HCT116 (cell line): ENCODE results near the gene KLHL40. TPM values are rescaled to one million over a fixed set of nuclear protein-coding genes. Genes with fewer than 3 reads are reported as not detected.

ENCODE experiments used
- ATAC-seq: fragments of 200-7000 bp; cut with Tn5 transposase; 2 replicates; pipeline ENCODE4 v1.9.1; 2020; ENCODE audit warnings: mild to moderate bottlenecking, moderate library complexity
- BruUV-seq: library from RNA; stranded (reverse); fragments of 400-500 nt; replicated peaks from 2 replicates; lab custom pipeline; 2021; lab: Mats Ljungman, UMichigan
- CTCF ChIA-PET: fragments of 300-600 bp; sonication (Branson Sonifier 250); formaldehyde crosslinking; loops from one replicate; lab custom pipeline; 2021; ENCODE audit warnings: antibody characterized with exemption; lab: Charles Lee
- POLR2A ChIA-PET: fragments of 300-600, 350-600 bp; sonication (Branson Sonifier 250); formaldehyde crosslinking; loops from one replicate; lab custom pipeline; 2021; ENCODE audit warnings: antibody characterized with exemption; lab: Charles Lee
- RAD21 ChIA-PET, 2 experiments: fragments of 300-600 bp; sonication (Branson Sonifier 250); formaldehyde crosslinking; loops; one replicate each; lab custom pipeline; 2023; ENCODE audit warnings: low total read pairs in 2 of 2; ENCODE audit not compliant: uncharacterized antibody in 2 of 2, unreplicated experiment in 2 of 2, low non-redundant PET in 1 of 2; lab: Charles Lee
- DNase-seq: peaks from one replicate; pipeline ENCODE4 v3.0.0-alpha.2; 2010; ENCODE audit warnings: low read depth, low spot score
- H2AFZ ChIP-seq: fragments of 200-600 bp; shearing (Covaris generic), sonication (generic); 2 replicates; pipeline ENCODE4 v1.6.1; 2017; ENCODE audit warnings: low read depth, mixed run types, mixed read lengths, antibody characterized with exemption, low read length; ENCODE audit not compliant: poor library complexity, severe bottlenecking
- H3K27ac ChIP-seq: 2 replicates; pipeline ENCODE4 v1.5.1; 2012; ENCODE audit warnings: low read depth, low read length
- H3K27me3 ChIP-seq: fragments of 200-600 bp; sonication (generic); 2 replicates; pipeline ENCODE4 v1.6.1; 2016; ENCODE audit warnings: mixed run types, low read length, mixed read lengths; ENCODE audit not compliant: insufficient read depth
- H3K36me3 ChIP-seq, 2 experiments: fragments of 200-500 bp in 1 of 2; fragments of 200-600 bp in 1 of 2; sonication (Bioruptor generic) in 1 of 2; sonication (generic) in 1 of 2; 2 replicates each; pipeline versions ENCODE4 v1.5.1 to v1.6.1; 2014 to 2016; ENCODE audit warnings: low read length in 2 of 2, inconsistent platforms in 1 of 2, mixed read lengths in 1 of 2, mixed run types in 1 of 2; ENCODE audit not compliant: insufficient read depth in 2 of 2, control insufficient read depth in 1 of 2
- H3K4me1 ChIP-seq, 2 experiments: fragments of 200-600 bp in 1 of 2; sonication (generic) in 1 of 2; 2 replicates each; pipeline versions ENCODE4 v1.5.1 to v1.6.1; 2012 to 2017; ENCODE audit warnings: low read length in 2 of 2, inconsistent platforms in 1 of 2, mild to moderate bottlenecking in 1 of 2, mixed read lengths in 1 of 2, mixed run types in 1 of 2, moderate library complexity in 1 of 2; ENCODE audit not compliant: insufficient read depth in 2 of 2, control insufficient read depth in 1 of 2
- H3K4me2 ChIP-seq: fragments of 200-600 bp; sonication (generic); 2 replicates; pipeline ENCODE4 v1.6.1; 2017; ENCODE audit warnings: mixed run types, low read length, mixed read lengths
- H3K4me3 ChIP-seq, 2 experiments: fragments of 200-600 bp in 1 of 2; sonication (generic) in 1 of 2; replicated peaks in 1 of 2; 2 replicates each; pipeline ENCODE4 v1.5.1; 2011 to 2016; ENCODE audit warnings: low read length in 2 of 2, control low read depth in 1 of 2, low read depth in 1 of 2, mild to moderate bottlenecking in 1 of 2, mixed read lengths in 1 of 2, mixed run types in 1 of 2
- H3K79me2 ChIP-seq: fragments of 200-600 bp; sonication (generic); 2 replicates; pipeline ENCODE4 v1.6.1; 2017; ENCODE audit warnings: mild to moderate bottlenecking, mixed run types, low read length, moderate library complexity, mixed read lengths; ENCODE audit not compliant: insufficient read depth
- H3K9ac ChIP-seq: fragments of 200-600 bp; sonication (generic); 2 replicates; pipeline ENCODE4 v1.6.1; 2016; ENCODE audit warnings: low read length, mixed read lengths
- H3K9me2 ChIP-seq: fragments of 200-600 bp; sonication (generic), shearing (Covaris generic); 2 replicates; pipeline ENCODE4 v1.6.1; 2017; ENCODE audit warnings: mixed run types, mild to moderate bottlenecking, moderate library complexity; ENCODE audit not compliant: insufficient read depth
- H3K9me3 ChIP-seq, 2 experiments: fragments of 200-500 bp in 1 of 2; fragments of 200-600 bp in 1 of 2; sonication (Bioruptor generic) in 1 of 2; sonication (generic) in 1 of 2; 2 replicates each; pipeline ENCODE4 v1.6.1; 2014 to 2017; ENCODE audit warnings: low read length in 2 of 2, mixed read lengths in 2 of 2, inconsistent platforms in 1 of 2, low read depth in 1 of 2, mild to moderate bottlenecking in 1 of 2, mixed run types in 1 of 2, moderate library complexity in 1 of 2; ENCODE audit not compliant: control insufficient read depth in 1 of 2, insufficient read depth in 1 of 2
- H4K20me1 ChIP-seq: fragments of 200-600 bp; sonication (generic), shearing (Covaris generic); 2 replicates; pipeline ENCODE4 v1.6.1; 2017; ENCODE audit warnings: mixed run types, mild to moderate bottlenecking, moderate library complexity; ENCODE audit not compliant: insufficient read depth
- CBX3 ChIP-seq: IDR thresholded peaks from 2 replicates; pipeline ENCODE4 v1.6.1; 2012; ENCODE audit warnings: low read depth
- CEBPB ChIP-seq: IDR thresholded peaks from 2 replicates; pipeline ENCODE4 v1.6.1; 2012; ENCODE audit warnings: low read depth
- EGR1 ChIP-seq: IDR thresholded peaks from 2 replicates; pipeline ENCODE4 v1.6.1; 2012; ENCODE audit warnings: low read depth
- ELF1 ChIP-seq: IDR thresholded peaks from 2 replicates; pipeline ENCODE4 v1.6.1; 2012; ENCODE audit warnings: low read depth, borderline replicate concordance
- EZH2 ChIP-seq: fragments of 200-600 bp; sonication (generic); IDR thresholded peaks from 2 replicates; pipeline ENCODE4 v1.6.1; 2017; ENCODE audit warnings: antibody characterized with exemption, mixed run types
- FOSL1 ChIP-seq: IDR thresholded peaks from 2 replicates; pipeline ENCODE4 v1.6.1; 2012; ENCODE audit warnings: low read depth
- JUND ChIP-seq: IDR thresholded peaks from 2 replicates; pipeline ENCODE4 v1.6.1; 2012
- POLR2A ChIP-seq: IDR thresholded peaks from 2 replicates; pipeline ENCODE4 v1.7.0; 2011; ENCODE audit warnings: borderline replicate concordance; ENCODE audit not compliant: insufficient read depth, insufficient read length; ENCODE audit errors: extremely low read depth
- POLR2AphosphoS5 ChIP-seq: IDR thresholded peaks from 2 replicates; pipeline ENCODE4 v1.6.1; 2011; ENCODE audit warnings: mild to moderate bottlenecking, low read depth, low read length, moderate library complexity
- RAD21 ChIP-seq: IDR thresholded peaks from 2 replicates; pipeline ENCODE4 v1.6.1; 2012; ENCODE audit warnings: low read depth, mild to moderate bottlenecking
- REST ChIP-seq: IDR thresholded peaks from 2 replicates; pipeline ENCODE4 v1.6.1; 2012; ENCODE audit warnings: low read depth
- SIN3A ChIP-seq: IDR thresholded peaks from 2 replicates; pipeline ENCODE4 v1.6.1; 2012; ENCODE audit warnings: low read depth
- SP1 ChIP-seq: IDR thresholded peaks from 2 replicates; pipeline ENCODE4 v1.6.1; 2012; ENCODE audit warnings: low read depth
- SRF ChIP-seq: IDR thresholded peaks from 2 replicates; pipeline ENCODE4 v1.6.1; 2012; ENCODE audit warnings: low read depth
- TCF7L2 ChIP-seq: IDR thresholded peaks from 2 replicates; pipeline ENCODE4 v1.7.0; 2011; ENCODE audit warnings: borderline replicate concordance, inconsistent platforms; ENCODE audit not compliant: insufficient read depth, insufficient read length; ENCODE audit errors: extremely low read depth
- YY1 ChIP-seq: IDR thresholded peaks from 2 replicates; pipeline ENCODE4 v1.6.1; 2011; ENCODE audit warnings: low read length, low read depth, moderate library complexity, mild to moderate bottlenecking; ENCODE audit not compliant: insufficient replicate concordance; ENCODE audit errors: extremely low read depth
- ZFX ChIP-seq: fragments of 450-650 bp; IDR thresholded peaks from 2 replicates; pipeline ENCODE4 v1.6.1; 2017
- intact Hi-C: fragments of 100-400 bp; cut with micrococcal nuclease; formaldehyde crosslinking; loops from 2 replicates; pipeline ENCODE4 v1.10.0; 2022
- total RNA-seq: library from RNA; stranded (reverse); gene quantifications from one replicate; pipeline ENCODE4 v1.2.1, GENCODE V29; 2021; ENCODE audit not compliant: unreplicated experiment
- TF ChIP-seq, protein P1 (sequence below): IDR thresholded peaks from 2 replicates; pipeline ENCODE4 v1.6.1; 2011; ENCODE audit warnings: mild to moderate bottlenecking, low read length, moderate library complexity; ENCODE audit not compliant: insufficient replicate concordance; ENCODE audit errors: extremely low read depth
- TF ChIP-seq, protein P2 (sequence below), 3 experiments: fragments of 200-600 bp in 1 of 3; sonication (generic) in 1 of 3; IDR thresholded peaks in 2 of 3; conservative IDR thresholded peaks in 1 of 3; 2 replicates each; pipeline ENCODE4 v1.5.1; 2012 to 2017; ENCODE audit warnings: low read depth in 2 of 3, low read length in 2 of 3, antibody characterized with exemption in 1 of 3, borderline replicate concordance in 1 of 3, control low read depth in 1 of 3, mild to moderate bottlenecking in 1 of 3, mixed read lengths in 1 of 3, mixed run types in 1 of 3, moderate library complexity in 1 of 3; ENCODE audit not compliant: insufficient read depth in 1 of 3

Gene KLHL40
- total RNA-seq, 1 experiment from 2014 or later, result not detected

- H3K9me2 ChIP-seq, result no peaks in the 10 kb centered on the region
- H3K4me3 ChIP-seq, result no peak overlapping the region
- intact Hi-C loops, result no loop called here
- no peaks in the 10 kb centered on the region for H3K27me3 ChIP-seq
- DNase-seq (no peak), ATAC-seq (no peak)
- no peaks in the 10 kb centered on the region for H3K9me3 ChIP-seq
- H3K4me1 ChIP-seq, result no peaks in the 10 kb centered on the region
- H2AFZ ChIP-seq, result no peak overlapping the region
- H3K4me2 ChIP-seq, result no peak overlapping the region
- BruUV-seq, result no TSS peak
- no peak overlapping the region for H3K27ac ChIP-seq
- ChIA-PET POLR2A (no interaction called here), RAD21 (interaction anchor here in 1 of 2 experiments (0.6 kb wide), 1 partner anchor 165 kb away, joined by 3 read pairs; no protein-coding TSS in a partner anchor), CTCF (no interaction called here)
- TF ChIP-seq, protein P1, sequence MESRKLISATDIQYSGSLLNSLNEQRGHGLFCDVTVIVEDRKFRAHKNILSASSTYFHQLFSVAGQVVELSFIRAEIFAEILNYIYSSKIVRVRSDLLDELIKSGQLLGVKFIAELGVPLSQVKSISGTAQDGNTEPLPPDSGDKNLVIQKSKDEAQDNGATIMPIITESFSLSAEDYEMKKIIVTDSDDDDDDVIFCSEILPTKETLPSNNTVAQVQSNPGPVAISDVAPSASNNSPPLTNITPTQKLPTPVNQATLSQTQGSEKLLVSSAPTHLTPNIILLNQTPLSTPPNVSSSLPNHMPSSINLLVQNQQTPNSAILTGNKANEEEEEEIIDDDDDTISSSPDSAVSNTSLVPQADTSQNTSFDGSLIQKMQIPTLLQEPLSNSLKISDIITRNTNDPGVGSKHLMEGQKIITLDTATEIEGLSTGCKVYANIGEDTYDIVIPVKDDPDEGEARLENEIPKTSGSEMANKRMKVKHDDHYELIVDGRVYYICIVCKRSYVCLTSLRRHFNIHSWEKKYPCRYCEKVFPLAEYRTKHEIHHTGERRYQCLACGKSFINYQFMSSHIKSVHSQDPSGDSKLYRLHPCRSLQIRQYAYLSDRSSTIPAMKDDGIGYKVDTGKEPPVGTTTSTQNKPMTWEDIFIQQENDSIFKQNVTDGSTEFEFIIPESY, result no peak
- TF ChIP-seq POLR2AphosphoS5 (no peak), EZH2 (no peak), POLR2A (no peak), FOSL1 (no peak), TCF7L2 (no peak), JUND (no peak), SIN3A (no peak), RAD21 (no peak), YY1 (no peak), CEBPB (no peak), ELF1 (no peak), REST (no peak), EGR1 (no peak), CBX3 (no peak), ZFX (no peak), SP1 (no peak), SRF (no peak)
- TF ChIP-seq, protein P2, sequence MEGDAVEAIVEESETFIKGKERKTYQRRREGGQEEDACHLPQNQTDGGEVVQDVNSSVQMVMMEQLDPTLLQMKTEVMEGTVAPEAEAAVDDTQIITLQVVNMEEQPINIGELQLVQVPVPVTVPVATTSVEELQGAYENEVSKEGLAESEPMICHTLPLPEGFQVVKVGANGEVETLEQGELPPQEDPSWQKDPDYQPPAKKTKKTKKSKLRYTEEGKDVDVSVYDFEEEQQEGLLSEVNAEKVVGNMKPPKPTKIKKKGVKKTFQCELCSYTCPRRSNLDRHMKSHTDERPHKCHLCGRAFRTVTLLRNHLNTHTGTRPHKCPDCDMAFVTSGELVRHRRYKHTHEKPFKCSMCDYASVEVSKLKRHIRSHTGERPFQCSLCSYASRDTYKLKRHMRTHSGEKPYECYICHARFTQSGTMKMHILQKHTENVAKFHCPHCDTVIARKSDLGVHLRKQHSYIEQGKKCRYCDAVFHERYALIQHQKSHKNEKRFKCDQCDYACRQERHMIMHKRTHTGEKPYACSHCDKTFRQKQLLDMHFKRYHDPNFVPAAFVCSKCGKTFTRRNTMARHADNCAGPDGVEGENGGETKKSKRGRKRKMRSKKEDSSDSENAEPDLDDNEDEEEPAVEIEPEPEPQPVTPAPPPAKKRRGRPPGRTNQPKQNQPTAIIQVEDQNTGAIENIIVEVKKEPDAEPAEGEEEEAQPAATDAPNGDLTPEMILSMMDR (IDR thresholded peaks at IDR 0.05 in 2 of 3, conservative IDR thresholded peaks at IDR 0.05 in 1 of 3; ENCODE audit: borderline replicate concordance in 1 of 3, insufficient read depth in 1 of 3, low read depth in 2 of 3, low read length in 2 of 3), result no peak
- no peaks in the 10 kb centered on the region for H3K36me3 ChIP-seq
- H3K9ac ChIP-seq, result no peak overlapping the region
- H4K20me1 ChIP-seq, result no peaks in the 10 kb centered on the region
- H3K79me2 ChIP-seq, result no peaks in the 10 kb centered on the region
Observed at GRCh38 chr3:42706721-42707619, 21.6 kb downstream of the KLHL40 start.
